Measurements from ENCODE around the gene CNIH4. TPM values are rescaled to one million over a fixed set of nuclear protein-coding genes. Genes with fewer than 3 reads are reported as not detected.
"Not testable (repeated sequence)": the region's sequence is repeated elsewhere in the genome, so short reads cannot be mapped to it uniquely, and the experiment has no call there.

The CNIH4 gene
- total and polyA plus RNA-seq, 2 of the 4 experiments (the other 2 are of a cell fraction), result 29.7 to 73.1 TPM

DNA sequence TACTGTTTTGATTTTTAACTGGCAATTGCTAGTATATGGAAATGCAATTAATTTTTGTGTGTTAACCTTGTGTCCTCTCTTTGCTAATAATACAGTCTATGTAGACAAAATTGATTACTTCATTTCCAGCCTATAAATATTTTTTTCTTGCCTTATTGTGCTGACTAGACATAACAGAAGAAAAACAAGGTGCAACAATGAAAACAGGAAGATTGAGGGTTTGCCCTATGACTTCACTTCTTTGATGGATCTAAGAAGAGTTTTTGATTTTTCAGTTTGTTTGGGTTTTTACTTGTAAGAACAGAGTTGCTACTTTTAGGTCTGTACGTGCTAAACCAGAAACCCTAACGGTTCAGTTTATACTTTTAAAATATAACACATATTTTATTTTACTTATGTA lies 8.5 kb upstream of the CNIH4 start:
- intact Hi-C loops (cut with micrococcal nuclease), result no loop called here
- Histone ChIP-seq H2BK15ac (ENCODE audit: low read depth, low read length) (no peak overlapping the region), H3K79me1 (ENCODE audit: low read depth in 1 of 2, low read length in 2 of 2) (no peaks in the 10 kb centered on the region), H3K4me2 (ENCODE audit: low read depth, low read length) (no peak overlapping the region), H3K4me1 (ENCODE audit: control insufficient read depth, insufficient read depth, low read length) (no peaks in the 10 kb centered on the region), H2AFZ (replicated peaks; ENCODE audit: low read length, poor library complexity) (no peak overlapping the region), H3K9me1 (ENCODE audit: insufficient read depth, low read length) (no peaks in the 10 kb centered on the region), H3K4ac (ENCODE audit: low read depth, low read length) (no peak overlapping the region), H3K9me3 (ENCODE audit: control insufficient read depth, insufficient read depth, low read length) (peaks cover 11% of the 10 kb centered on the region), H4K8ac (ENCODE audit: low read depth in 2 of 2, low read length in 2 of 2) (no peak overlapping the region), H3K4me3 (ENCODE audit: insufficient read depth, low read depth, low read length) (no peak overlapping the region), H4K20me1 (ENCODE audit: insufficient read depth, low read length) (no peaks in the 10 kb centered on the region), H2AK5ac (ENCODE audit: low read depth, low read length) (no peak overlapping the region), H3K23ac (ENCODE audit: low read depth, low read length) (no peak overlapping the region), H4K5ac (ENCODE audit: low read depth, low read length) (no peak overlapping the region), H3K14ac (replicated peaks; ENCODE audit: low read depth, low read length) (no peak overlapping the region), H3K18ac (ENCODE audit: low read depth, low read length) (no peak overlapping the region), H3K56ac (ENCODE audit: extremely low read depth, insufficient read depth, low read length) (no peak overlapping the region), H3K36me3 (ENCODE audit: control insufficient read depth, insufficient read depth, low read length) (no peaks in the 10 kb centered on the region), H3K27me3 (ENCODE audit: control insufficient read depth, insufficient read depth, low read length) (no peaks in the 10 kb centered on the region), H2BK120ac (ENCODE audit: low read depth, low read length) (no peak overlapping the region), H4K91ac (ENCODE audit: insufficient read depth, low read depth, low read length) (no peak overlapping the region), H3K27ac (ENCODE audit: insufficient read depth, low read length) (no peak overlapping the region), H3K9ac (ENCODE audit: low read depth, low read length) (no peak overlapping the region), H2BK20ac (ENCODE audit: low read depth, low read length) (no peak overlapping the region), H2AK9ac (replicated peaks; ENCODE audit: low read depth, low read length, poor library complexity) (no peak overlapping the region), H2BK5ac (ENCODE audit: low read depth, low read length, poor library complexity, severe bottlenecking) (no peak overlapping the region)
- dilution Hi-C loops (cut with HindIII; ENCODE audit: low sequenced_read_pairs, unreplicated experiment), result no loop called here
- no peak for ATAC-seq (ENCODE audit: low read depth)
- CTCF ChIA-PET, result interaction anchor here (0.6 kb wide), 1 partner anchor 194 kb away, joined by 3 read pairs; no protein-coding TSS in a partner anchor
- DNase-seq, result no peak
- no TSS peak for BruUV-seq (replicated peaks)
- TF ChIP-seq MAFK (IDR thresholded peaks at IDR 0.05; ENCODE audit: low read depth, low read length) (peak; percentile 95), FOS (IDR thresholded peaks at IDR 0.05; ENCODE audit: low read depth, low read length) (no peak)
- POLR2A ChIA-PET (ENCODE audit: unreplicated experiment), result no interaction called here
- WGBS, 2 experiments (ENCODE audit: extremely low coverage in 2 of 2, insufficient read length in 1 of 2), result no CpG with 5 or more reads among the region's 2 CpGs
- in situ Hi-C loops (cut with MboI; ENCODE audit: low sequenced_read_pairs), result no loop called here

DNA sequence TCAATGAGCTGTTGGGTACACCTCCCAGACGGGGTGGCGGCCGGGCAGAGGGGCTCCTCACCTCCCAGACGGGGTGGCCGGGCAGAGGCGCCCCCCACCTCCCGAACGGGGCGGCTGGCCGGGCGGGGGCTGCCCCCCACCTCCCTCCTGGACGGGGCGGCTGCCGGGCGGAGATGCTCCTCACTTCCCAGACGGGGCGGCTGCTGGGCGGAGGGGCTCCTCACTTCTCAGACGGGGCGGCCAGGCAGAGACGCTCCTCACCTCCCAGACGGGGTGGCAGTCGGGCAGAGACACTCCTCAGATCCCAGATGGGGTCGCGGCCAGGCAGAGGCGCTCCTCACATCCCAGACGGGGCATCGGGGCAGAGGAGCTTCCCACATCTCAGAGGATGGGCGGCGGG lies 7.0 kb upstream of the CNIH4 start:
- H3K27ac ChIP-seq (ENCODE audit: insufficient read depth, low read length); H3K4me2 ChIP-seq (ENCODE audit: low read depth, low read length); H3K9me3 ChIP-seq (ENCODE audit: control insufficient read depth, insufficient read depth, low read length); H2BK120ac ChIP-seq (ENCODE audit: low read depth, low read length); H4K91ac ChIP-seq (ENCODE audit: insufficient read depth, low read depth, low read length); H3K4me1 ChIP-seq (ENCODE audit: control insufficient read depth, insufficient read depth, low read length); DNase-seq; H3K4me3 ChIP-seq (ENCODE audit: insufficient read depth, low read depth, low read length); H2BK15ac ChIP-seq (ENCODE audit: low read depth, low read length); H3K56ac ChIP-seq (ENCODE audit: extremely low read depth, insufficient read depth, low read length); H2AK5ac ChIP-seq (ENCODE audit: low read depth, low read length); H4K5ac ChIP-seq (ENCODE audit: low read depth, low read length); CTCF ChIA-PET; H3K14ac ChIP-seq (replicated peaks; ENCODE audit: low read depth, low read length); dilution Hi-C loops (cut with HindIII; ENCODE audit: low sequenced_read_pairs, unreplicated experiment); H3K79me1 ChIP-seq (ENCODE audit: low read depth in 1 of 2, low read length in 2 of 2); H3K36me3 ChIP-seq (ENCODE audit: control insufficient read depth, insufficient read depth, low read length); H4K8ac ChIP-seq (ENCODE audit: low read depth in 2 of 2, low read length in 2 of 2); H3K9ac ChIP-seq (ENCODE audit: low read depth, low read length); H2AK9ac ChIP-seq (replicated peaks; ENCODE audit: low read depth, low read length, poor library complexity); H3K4ac ChIP-seq (ENCODE audit: low read depth, low read length); ATAC-seq (ENCODE audit: low read depth); POLR2A ChIA-PET (ENCODE audit: unreplicated experiment); H2AFZ ChIP-seq (replicated peaks; ENCODE audit: low read length, poor library complexity); H3K9me1 ChIP-seq (ENCODE audit: insufficient read depth, low read length); H3K23ac ChIP-seq (ENCODE audit: low read depth, low read length); H4K20me1 ChIP-seq (ENCODE audit: insufficient read depth, low read length); H3K18ac ChIP-seq (ENCODE audit: low read depth, low read length); BruUV-seq (replicated peaks); H2BK5ac ChIP-seq (ENCODE audit: low read depth, low read length, poor library complexity, severe bottlenecking); intact Hi-C loops (cut with micrococcal nuclease); H3K27me3 ChIP-seq (ENCODE audit: control insufficient read depth, insufficient read depth, low read length); H2BK20ac ChIP-seq (ENCODE audit: low read depth, low read length); in situ Hi-C loops (cut with MboI; ENCODE audit: low sequenced_read_pairs): not testable (repeated sequence)
- 100% methylated on average over 2 of the region's 30 CpGs; no CpG with 5 or more reads in 1 of the 2 experiments for WGBS, 2 experiments (ENCODE audit: extremely low coverage in 2 of 2, insufficient read length in 1 of 2)
